ENCODE results near the gene ESRP2.

Gene ESRP2

GRCh38 chr16:68217506-68217905, 18.4 kb downstream of the ESRP2 start:
- DNase-seq (ENCODE audit: low read depth): no peak

DNA sequence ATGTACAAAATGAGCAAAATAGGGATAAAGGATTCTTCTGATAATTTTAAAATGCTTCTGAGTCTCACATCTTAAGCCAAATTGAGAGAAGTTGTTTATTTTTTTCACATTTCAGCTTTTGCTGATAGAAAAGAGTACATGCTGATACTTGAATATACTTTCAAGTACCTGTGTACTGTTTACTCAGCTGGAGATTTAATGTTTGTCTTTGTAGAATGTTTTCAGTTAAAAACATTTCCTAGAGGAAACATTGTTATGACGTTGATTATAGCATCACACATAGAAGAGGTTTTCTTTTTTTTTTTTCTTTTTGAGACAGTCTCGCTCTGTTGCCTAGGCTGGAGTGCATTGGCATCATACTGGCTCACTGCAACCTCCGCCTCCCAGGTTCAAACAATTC, 19.7 kb downstream of the ESRP2 start:
- DNase-seq (ENCODE audit: low read depth): no peak

DNA sequence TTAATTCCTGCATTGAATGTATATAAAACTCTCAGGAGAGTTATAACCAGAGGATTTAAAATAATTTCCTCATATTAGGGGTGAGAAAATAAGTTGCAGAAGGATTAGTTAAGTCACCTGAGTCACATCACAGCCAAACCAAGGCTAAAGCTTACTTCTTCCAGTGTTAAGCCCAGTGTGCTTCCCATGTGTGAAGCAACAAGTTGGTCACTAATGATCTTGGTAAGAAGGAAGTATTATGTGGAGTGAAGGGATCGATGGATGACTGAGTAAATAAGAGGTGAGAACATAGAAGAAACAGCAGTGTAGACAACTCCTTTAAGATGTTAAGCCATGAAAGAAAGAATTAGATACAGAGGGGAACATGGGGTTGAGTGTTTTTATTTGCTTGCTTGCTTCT, 20.6 kb downstream of the ESRP2 start:
- no peak for DNase-seq (ENCODE audit: low read depth)

DNA sequence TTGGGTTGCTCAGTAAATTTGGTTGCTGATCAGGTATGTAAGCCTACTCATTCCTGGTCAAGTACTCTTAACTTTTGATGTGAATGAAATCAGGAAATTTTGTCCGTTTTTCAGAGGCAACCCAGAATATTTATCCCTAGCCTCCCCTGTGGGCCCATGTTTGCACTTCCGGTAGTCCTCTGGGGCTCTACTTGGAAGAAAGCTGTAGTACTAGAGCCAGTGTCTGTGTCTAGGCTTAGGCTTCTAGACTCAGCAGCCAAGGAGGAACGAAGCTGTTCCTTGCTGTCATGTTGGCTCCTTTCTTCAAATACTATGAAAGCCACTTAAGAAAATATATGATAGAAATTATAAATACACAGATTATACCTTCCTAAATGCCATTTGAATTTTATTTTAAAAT, 21.2 kb downstream of the ESRP2 start:
- no peak for DNase-seq (ENCODE audit: low read depth)

DNA sequence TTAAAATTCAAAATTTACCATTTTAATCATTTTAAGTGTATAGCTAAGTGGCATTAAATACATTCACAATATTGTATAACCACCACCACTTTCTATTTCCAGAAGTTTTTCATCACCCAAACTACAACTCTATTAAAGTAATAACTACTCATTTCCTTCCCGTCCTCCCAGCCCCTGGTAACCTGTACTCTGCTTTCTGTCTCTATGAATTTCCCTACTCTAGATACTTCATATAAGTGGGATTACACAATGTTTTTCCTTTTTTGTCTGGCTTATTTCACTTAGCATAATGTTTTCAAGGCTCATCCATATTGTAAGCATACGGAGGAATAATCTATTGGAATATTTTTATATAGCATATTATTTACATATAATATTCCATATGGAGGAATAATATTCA, 29.7 kb downstream of the ESRP2 start:
- DNase-seq (ENCODE audit: low read depth): no peak

GRCh38 chr16:68202091-68202519, 33.8 kb downstream of the ESRP2 start:
- no peak for DNase-seq (ENCODE audit: low read depth)

DNA sequence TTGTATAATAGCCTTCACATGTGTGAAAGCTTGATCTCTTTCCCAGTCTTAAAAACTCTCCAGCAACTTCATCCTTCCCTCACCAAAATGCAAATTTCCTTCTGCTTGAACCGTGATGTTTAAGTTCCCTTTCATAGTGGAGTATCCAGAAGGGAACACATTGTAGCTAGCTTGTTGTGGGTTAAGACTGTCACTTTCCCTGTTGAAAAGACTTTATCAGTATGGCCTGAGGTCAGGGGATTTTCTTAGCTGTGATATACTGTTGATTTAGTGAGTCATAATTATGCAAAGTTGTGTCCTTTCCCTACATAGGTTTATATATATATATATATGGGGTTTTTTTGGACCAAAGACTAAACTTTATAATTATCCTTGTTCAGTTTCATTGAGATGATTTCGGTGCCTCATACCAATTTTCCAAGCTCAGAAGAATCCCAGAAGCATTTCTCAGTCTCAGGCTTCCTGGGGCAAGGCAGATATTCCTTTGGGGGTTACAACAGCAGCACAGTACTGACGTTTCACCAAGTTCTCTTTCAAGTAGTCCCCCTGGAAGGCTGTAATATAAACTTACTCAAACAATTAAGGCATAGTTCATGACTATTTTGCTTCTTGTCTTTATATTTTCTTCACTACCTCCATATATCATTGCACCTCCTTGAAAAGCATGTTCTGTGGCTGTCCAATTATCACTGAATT, 35.7 kb downstream of the ESRP2 start:
- DNase-seq (ENCODE audit: low read depth): no peak

DNA sequence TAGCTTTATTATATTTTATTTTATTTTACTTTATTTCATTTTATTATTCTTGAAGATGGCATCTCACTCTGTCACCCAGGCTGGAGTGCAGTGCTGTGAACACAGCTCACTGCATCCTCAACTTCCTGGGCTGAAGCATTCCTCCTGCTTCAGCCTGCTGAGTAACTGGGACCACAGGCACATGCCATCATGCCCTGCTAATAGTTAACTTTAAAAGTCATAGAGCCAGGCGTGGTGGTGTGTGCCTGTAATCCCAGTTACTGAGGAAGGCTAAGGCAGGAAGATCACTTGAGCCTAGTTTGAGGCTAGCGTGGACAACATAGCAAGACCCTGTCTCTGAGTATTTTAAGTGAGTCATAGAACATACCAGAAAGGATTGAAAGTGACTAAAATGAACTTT, 38.7 kb downstream of the ESRP2 start:
- DNase-seq (ENCODE audit: low read depth): no peak

GRCh38 chr16:68194251-68194650, 41.7 kb downstream of the ESRP2 start:
- DNase-seq (ENCODE audit: low read depth): no peak

DNA sequence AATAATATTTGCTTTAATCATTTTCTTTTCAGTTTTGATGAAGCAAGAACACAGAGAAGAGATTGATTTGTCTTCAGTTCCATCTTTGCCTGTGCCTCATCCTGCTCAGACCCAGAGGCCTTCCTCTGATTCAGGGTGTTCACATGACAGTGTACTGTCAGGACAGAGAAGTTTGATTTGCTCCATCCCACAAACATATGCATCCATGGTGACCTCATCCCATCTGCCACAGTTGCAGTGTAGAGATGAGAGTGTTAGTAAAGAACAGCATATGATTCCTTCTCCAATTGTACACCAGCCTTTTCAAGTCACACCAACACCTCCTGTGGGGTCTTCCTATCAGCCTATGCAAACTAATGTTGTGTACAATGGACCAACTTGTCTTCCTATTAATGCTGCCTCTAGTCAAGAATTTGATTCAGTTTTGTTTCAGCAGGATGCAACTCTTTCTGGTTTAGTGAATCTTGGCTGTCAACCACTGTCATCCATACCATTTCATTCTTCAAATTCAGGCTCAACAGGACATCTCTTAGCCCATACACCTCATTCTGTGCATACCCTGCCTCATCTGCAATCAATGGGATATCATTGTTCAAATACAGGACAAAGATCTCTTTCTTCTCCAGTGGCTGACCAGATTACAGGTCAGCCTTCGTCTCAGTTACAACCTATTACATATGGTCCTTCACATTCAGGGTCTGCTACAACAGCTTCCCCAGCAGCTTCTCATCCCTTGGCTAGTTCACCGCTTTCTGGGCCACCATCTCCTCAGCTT, 45.0 kb downstream of the ESRP2 start:
- DNase-seq (ENCODE audit: low read depth): no peak

DNA sequence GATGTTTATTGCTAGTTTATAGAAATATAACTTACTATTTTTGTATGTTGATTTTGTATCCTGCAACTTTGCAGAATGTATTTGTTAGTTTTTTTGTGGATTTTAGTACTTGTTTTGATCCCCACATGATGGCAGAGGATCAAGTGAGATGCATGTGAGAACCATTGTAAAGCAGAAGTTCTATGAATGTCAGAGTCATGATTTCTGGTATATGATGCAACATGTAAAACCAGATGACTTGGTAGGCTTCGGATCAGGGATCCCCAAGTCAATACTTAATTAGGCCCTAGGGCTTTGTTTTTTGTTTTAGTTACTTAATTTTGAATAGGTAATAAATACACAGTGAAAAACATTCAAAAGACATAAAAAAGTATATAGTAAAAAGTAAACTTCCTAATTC, 45.8 kb downstream of the ESRP2 start:
- DNase-seq (ENCODE audit: low read depth): no peak

GRCh38 chr16:68188170-68188569, 47.8 kb downstream of the ESRP2 start:
- DNase-seq (ENCODE audit: low read depth): no peak

DNA sequence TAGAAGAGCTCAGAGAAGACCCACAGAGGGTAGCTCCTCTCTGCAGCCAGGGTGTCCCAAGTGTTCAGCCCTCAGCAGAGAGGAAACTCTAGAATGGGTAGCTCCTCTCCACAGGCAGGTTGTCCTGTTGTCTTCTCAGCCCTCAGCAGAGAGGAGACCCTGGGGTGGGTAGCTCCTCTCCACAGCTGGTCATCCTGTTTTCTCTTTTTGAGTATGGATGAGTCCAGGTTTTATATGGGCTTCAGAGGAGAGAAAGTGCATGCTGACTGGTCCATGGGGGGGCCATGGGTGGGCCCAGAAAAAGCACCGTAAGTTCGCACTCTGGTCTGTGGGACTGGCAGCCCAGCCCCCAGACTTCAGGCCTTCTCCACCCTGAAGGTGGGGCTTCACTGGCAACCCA, 48.4 kb downstream of the ESRP2 start:
- no peak for DNase-seq (ENCODE audit: low read depth)

- DNase-seq (ENCODE audit: low read depth): no peak
Observed at GRCh38 chr16:68186877-68187276, 49.0 kb downstream of the ESRP2 start.

DNA sequence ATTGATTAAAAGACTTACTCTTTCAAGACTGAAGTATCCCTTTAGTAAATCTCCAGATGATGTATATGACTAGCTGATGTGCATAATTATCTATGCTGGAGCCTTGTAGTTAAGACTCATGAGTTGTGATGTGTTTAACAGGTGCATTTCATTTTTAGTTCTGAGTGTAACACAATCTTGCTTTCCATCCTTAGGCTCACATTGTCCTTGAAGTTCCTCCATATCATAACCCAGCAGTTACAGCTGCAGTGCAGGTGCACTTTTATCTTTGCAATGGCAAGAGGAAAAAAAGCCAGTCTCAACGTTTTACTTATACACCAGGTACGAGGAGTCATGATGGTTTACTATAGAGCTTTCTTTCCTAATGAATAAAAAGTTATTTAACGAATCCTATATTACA, 52.9 kb downstream of the ESRP2 start:
- DNase-seq (ENCODE audit: low read depth): no peak

DNA sequence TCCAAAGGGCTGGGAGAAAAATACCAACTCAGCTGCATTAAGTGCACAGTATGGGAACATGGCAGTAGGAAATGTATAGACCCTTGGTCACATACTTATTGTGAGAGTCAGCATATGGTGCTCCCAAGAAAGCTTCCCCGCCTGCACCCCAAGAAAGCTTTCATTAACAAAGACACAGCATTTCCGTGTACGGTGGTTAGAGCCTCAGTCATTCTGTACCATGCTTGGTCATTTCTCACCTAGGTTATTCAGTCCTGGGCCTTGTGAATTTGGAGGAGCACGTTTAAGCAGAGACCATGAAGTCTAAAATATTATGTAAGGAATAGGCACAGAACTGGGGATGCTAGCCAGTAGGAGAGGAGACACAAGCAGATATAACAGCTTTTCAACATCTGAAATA, 56.1 kb downstream of the ESRP2 start:
- DNase-seq (ENCODE audit: low read depth): no peak

GRCh38 chr16:68179196-68179795, 56.6 kb downstream of the ESRP2 start:
- DNase-seq (ENCODE audit: low read depth): no peak
